Measurements from ENCODE around the gene KRTAP12-1.

KRTAP12-1 gene

GRCh38 chr21:44723177-44724131 lies 41.5 kb upstream of the KRTAP12-1 start:
- Histone ChIP-seq H3K4me3 (ENCODE audit: low read depth, low read length, poor library complexity, severe bottlenecking) (no peak overlapping the region), H3K9me2 (ENCODE audit: low read depth, low read length) (no peaks in the 10 kb centered on the region), H3K27ac (ENCODE audit: low read depth, low read length, poor library complexity, severe bottlenecking) (no peak overlapping the region), H3K36me3 (ENCODE audit: insufficient read depth, low read length) (no peaks in the 10 kb centered on the region), H4K20me1 (ENCODE audit: insufficient read depth, low read length) (no peaks in the 10 kb centered on the region), H3K4me1 (ENCODE audit: insufficient read depth, low read length, severe bottlenecking) (no peaks in the 10 kb centered on the region), H3K27me3 (ENCODE audit: insufficient read depth, low read length) (no peaks in the 10 kb centered on the region), H3K9me3 (ENCODE audit: low read length) (no peaks in the 10 kb centered on the region), H3K79me2 (ENCODE audit: insufficient read depth, low read length) (no peaks in the 10 kb centered on the region), H3K9ac (ENCODE audit: low read length) (no peak overlapping the region), H2AFZ (ENCODE audit: low read length) (no peak overlapping the region), H3K4me2 (ENCODE audit: low read length) (no peak overlapping the region), H3F3A (ENCODE audit: insufficient read depth, low read length) (no peaks in the 10 kb centered on the region)
- no peak for TF ChIP-seq CTCF (IDR thresholded peaks at IDR 0.05; ENCODE audit: low read length)
- no peak for TF ChIP-seq EZH2 (IDR thresholded peaks at IDR 0.05; ENCODE audit: borderline replicate concordance, low read length)

- H3K4me1 ChIP-seq (ENCODE audit: insufficient read depth, low read length, severe bottlenecking) = no peaks in the 10 kb centered on the region
- H3K9me3 ChIP-seq (ENCODE audit: low read length) = no peaks in the 10 kb centered on the region
- H3K9me2 ChIP-seq (ENCODE audit: low read depth, low read length) = no peaks in the 10 kb centered on the region
- no peaks in the 10 kb centered on the region for H3K27me3 ChIP-seq (ENCODE audit: insufficient read depth, low read length)
- no peak overlapping the region for H3K27ac ChIP-seq (ENCODE audit: low read depth, low read length, poor library complexity, severe bottlenecking)
- H3K9ac ChIP-seq (ENCODE audit: low read length) = no peak overlapping the region
- H3K79me2 ChIP-seq (ENCODE audit: insufficient read depth, low read length) = no peaks in the 10 kb centered on the region
- H3K4me3 ChIP-seq (ENCODE audit: low read depth, low read length, poor library complexity, severe bottlenecking) = no peak overlapping the region
- no peak overlapping the region for H3K4me2 ChIP-seq (ENCODE audit: low read length)
- H3K36me3 ChIP-seq (ENCODE audit: insufficient read depth, low read length) = no peaks in the 10 kb centered on the region
- no peaks in the 10 kb centered on the region for H4K20me1 ChIP-seq (ENCODE audit: insufficient read depth, low read length)
- TF ChIP-seq EZH2 (IDR thresholded peaks at IDR 0.05; ENCODE audit: borderline replicate concordance, low read length) (no peak), CTCF (IDR thresholded peaks at IDR 0.05; ENCODE audit: low read length) (no peak)
- no peak overlapping the region for H2AFZ ChIP-seq (ENCODE audit: low read length)
- H3F3A ChIP-seq (ENCODE audit: insufficient read depth, low read length) = no peaks in the 10 kb centered on the region
Observed at GRCh38 chr21:44722731-44723130, 40.8 kb upstream of the KRTAP12-1 start.

- Histone ChIP-seq H2AFZ (ENCODE audit: low read length) (no peak overlapping the region), H3K79me2 (ENCODE audit: insufficient read depth, low read length) (no peaks in the 10 kb centered on the region), H3F3A (ENCODE audit: insufficient read depth, low read length) (no peaks in the 10 kb centered on the region), H3K9me2 (ENCODE audit: low read depth, low read length) (no peaks in the 10 kb centered on the region), H3K36me3 (ENCODE audit: insufficient read depth, low read length) (no peaks in the 10 kb centered on the region), H3K4me3 (ENCODE audit: low read depth, low read length, poor library complexity, severe bottlenecking) (no peak overlapping the region), H3K4me2 (ENCODE audit: low read length) (no peak overlapping the region), H3K27ac (ENCODE audit: low read depth, low read length, poor library complexity, severe bottlenecking) (no peak overlapping the region), H3K27me3 (ENCODE audit: insufficient read depth, low read length) (no peaks in the 10 kb centered on the region), H4K20me1 (ENCODE audit: insufficient read depth, low read length) (no peaks in the 10 kb centered on the region), H3K4me1 (ENCODE audit: insufficient read depth, low read length, severe bottlenecking) (no peaks in the 10 kb centered on the region), H3K9ac (ENCODE audit: low read length) (no peak overlapping the region), H3K9me3 (ENCODE audit: low read length) (no peaks in the 10 kb centered on the region)
- TF ChIP-seq CTCF (IDR thresholded peaks at IDR 0.05; ENCODE audit: low read length) (no peak), EZH2 (IDR thresholded peaks at IDR 0.05; ENCODE audit: borderline replicate concordance, low read length) (no peak)
Observed at GRCh38 chr21:44720170-44720569, 38.2 kb upstream of the KRTAP12-1 start.

Data from OCI-LY1 (cell line).